HFF-Myc (cell line): ENCODE results near the gene KRT8.
A peak's percentile ranks its signal among the peaks of the same experiment; 100 is the strongest.

Experiments
- DNase-seq: peaks from one replicate; pipeline ENCODE4 v3.0.0-alpha.2; 2011; ENCODE audit warnings: low read depth; ENCODE audit errors: extremely low read depth
- H3K4me3 ChIP-seq: replicated peaks from 2 replicates; pipeline ENCODE4 v1.5.1; 2011; ENCODE audit warnings: low read depth, mild to moderate bottlenecking, control low read depth, low read length
- CTCF ChIP-seq: IDR thresholded peaks from 2 replicates; pipeline ENCODE4 v1.5.1; 2012; ENCODE audit warnings: mild to moderate bottlenecking, low read depth, low read length, control low read depth; ENCODE audit errors: missing control alignments

Gene KRT8

GRCh38 chr12:52909331-52909730, 4.5 kb upstream of the KRT8 start:
- no peak for TF ChIP-seq CTCF
- H3K4me3 ChIP-seq: no peak overlapping the region
- no peak for DNase-seq

DNA sequence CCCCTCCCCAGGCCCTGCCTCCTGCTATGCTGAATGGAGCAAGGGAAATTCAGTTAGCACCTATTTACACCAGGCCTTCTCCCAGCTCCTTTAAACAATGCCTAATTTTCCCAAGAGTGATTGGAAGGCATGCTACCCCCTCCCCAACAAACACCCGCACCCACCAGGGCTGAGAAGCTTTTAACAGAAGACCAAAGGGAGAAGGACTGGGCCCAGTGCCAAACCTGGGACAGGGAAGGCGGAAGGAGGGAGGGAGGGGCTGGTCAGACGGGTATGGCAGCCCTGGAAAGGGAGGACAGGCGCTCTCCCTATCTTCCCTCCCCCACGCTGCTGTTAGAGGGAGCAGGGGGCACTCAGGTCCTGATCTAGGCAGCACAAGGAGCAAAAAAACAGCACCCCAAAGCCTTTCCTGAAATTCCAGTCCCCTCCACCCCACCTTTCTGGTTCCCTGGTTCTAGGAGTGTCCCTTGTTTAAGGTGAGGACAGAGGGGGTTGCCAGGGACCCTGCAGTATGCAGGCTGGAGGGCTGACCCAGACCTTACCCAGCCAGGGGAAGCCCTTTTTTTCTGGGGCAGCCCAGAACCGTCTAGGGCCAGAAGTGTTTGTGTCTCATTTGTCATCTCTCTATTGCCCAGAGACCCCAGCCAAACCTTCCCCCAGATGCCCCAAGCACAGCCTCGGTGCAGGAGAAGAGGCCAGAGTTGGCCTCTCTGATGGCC, 2.4 kb upstream of the KRT8 start:
- H3K4me3 ChIP-seq: no peak overlapping the region
- no peak for DNase-seq
- no peak for TF ChIP-seq CTCF

GRCh38 chr12:52906191-52906601, 1.3 kb upstream of the KRT8 start:
- no peak for TF ChIP-seq CTCF
- no peak for DNase-seq
- H3K4me3 ChIP-seq: no peak overlapping the region

- no peak overlapping the region for H3K4me3 ChIP-seq
- DNase-seq: no peak
- TF ChIP-seq CTCF: no peak
Measured at GRCh38 chr12:52903855-52904508, 894 bp downstream of the KRT8 start.

- no peak for TF ChIP-seq CTCF
- DNase-seq: no peak
- H3K4me3 ChIP-seq: peak overlapping the region; percentile 21
Measured at GRCh38 chr12:52903285-52903854, 1.5 kb downstream of the KRT8 start.

DNA sequence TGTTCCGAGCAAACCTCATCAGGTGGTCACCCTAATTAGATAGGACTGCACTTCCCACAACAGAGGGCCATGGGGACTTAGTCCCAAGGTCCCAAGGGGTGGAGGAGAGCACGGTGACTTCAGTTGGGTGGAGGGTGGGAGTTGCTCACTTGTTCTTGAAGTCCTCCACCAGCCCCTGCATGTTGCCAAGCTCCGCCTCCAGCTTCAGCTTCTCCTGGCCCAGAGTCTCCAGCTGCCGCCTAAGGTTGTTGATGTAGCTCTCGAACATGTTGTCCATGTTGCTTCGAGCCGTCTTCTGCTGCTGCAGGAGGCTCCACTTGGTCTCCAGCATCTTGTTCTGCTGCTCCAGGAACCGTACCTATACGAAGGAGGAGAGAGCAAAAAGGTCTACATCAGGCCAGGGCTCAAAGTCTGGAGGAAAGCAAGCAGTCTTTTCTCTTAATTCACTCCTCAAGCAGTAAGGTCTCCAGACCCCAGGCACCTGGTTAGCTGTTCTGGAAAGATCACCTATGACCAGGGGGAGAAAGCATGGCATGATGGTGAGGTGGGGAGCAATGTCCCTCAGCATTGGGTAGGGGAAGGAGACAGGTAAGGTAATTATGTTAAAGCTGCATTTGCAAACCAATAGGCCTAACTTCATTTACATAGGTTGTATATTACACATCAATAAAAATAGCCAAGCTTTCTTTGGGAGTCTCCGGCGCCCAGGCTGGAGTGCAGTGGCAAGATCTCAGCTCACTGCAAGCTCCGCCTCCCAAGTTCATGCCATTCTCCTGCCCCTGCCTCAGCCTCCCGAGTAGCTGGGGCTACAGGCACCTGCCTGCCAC, 2.9 kb downstream of the KRT8 start:
- TF ChIP-seq CTCF: no peak
- no peak overlapping the region for H3K4me3 ChIP-seq
- no peak for DNase-seq
